Fibroblast of skin of left quadriceps (primary cell): ENCODE data around the gene PCDH15.
"Not testable (repeated sequence)": the region's sequence is repeated elsewhere in the genome, so short reads cannot be mapped to it uniquely, and the experiment has no call there.

Experiments used
- DNase-seq, 2 experiments: peaks; one replicate each; pipeline ENCODE4 v3.0.0-alpha.2; 2013; ENCODE audit warnings: low read depth in 2 of 2

The PCDH15 gene

GRCh38 chr10:54554028-54554427 lies 247.0 kb downstream of the PCDH15 start:
- no peak for DNase-seq

DNA sequence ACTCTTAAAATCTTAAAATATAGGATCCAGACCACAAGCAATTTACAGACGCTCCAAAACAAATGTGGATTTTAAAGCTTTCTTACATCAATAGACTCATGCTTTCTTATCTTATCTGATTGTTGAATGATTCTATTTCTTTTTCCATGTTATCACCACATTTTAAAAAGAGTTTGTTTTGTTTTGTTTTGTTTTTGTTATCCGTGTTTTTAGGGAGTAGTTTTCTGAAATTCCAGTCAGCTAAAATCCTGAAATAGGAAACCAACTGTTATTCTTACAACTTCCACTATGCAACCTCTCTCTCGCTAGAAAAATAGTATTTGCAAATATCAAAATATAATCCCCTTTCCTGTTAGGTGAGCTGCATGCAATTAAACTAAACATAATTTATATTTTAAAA lies 251.0 kb downstream of the PCDH15 start:
- no peak for DNase-seq

GRCh38 chr10:54531296-54531695 lies 269.7 kb downstream of the PCDH15 start:
- no peak for DNase-seq

DNA sequence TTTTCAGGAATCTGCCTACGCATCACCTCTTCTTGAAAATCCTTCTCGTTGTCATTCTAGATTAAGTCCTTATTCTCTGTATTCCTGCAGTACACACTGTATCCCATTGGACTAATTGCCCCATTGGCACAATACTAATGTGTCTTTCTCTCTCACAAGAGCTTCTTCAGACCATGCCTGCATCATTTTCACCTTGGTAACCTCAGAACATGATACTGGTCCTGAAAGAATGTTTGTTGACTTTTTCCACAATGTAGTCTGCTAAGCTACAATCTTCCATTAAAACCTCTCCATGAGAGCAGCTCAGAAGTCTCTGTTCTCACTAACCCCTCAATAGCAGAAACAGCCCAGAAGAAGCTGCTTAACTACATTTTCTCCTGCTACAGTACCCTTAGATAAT lies 270.7 kb downstream of the PCDH15 start:
- DNase-seq: no peak

DNA sequence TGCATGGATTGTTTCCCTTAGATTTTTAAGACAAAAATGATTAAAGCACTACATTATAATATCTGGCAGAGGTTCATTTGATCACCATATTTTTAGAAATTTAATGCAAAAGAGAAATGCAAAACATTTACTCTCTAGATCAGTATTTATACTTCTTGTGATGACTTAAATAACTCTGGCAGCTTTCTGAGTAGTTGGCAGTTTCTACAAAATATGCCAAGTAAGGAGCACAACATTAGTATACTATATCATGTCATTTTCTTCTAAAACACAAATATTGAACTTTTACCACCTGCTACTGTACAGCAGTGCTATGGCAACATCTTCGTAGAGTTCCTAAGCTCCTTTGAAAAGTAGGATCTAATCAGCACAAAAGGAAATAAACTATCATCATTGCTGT lies 275.2 kb downstream of the PCDH15 start:
- no peak for DNase-seq

GRCh38 chr10:54515244-54515643 lies 285.8 kb downstream of the PCDH15 start:
- not testable (repeated sequence) for DNase-seq

- DNase-seq: no peak
Measured at GRCh38 chr10:54503863-54504262, 297.2 kb downstream of the PCDH15 start.

- DNase-seq: no peak
Measured at GRCh38 chr10:54501929-54502328, 299.1 kb downstream of the PCDH15 start.

- DNase-seq: no peak
Measured at GRCh38 chr10:54496852-54497251, 304.2 kb downstream of the PCDH15 start.

GRCh38 chr10:54487743-54488142 lies 313.3 kb downstream of the PCDH15 start:
- DNase-seq: no peak

DNA sequence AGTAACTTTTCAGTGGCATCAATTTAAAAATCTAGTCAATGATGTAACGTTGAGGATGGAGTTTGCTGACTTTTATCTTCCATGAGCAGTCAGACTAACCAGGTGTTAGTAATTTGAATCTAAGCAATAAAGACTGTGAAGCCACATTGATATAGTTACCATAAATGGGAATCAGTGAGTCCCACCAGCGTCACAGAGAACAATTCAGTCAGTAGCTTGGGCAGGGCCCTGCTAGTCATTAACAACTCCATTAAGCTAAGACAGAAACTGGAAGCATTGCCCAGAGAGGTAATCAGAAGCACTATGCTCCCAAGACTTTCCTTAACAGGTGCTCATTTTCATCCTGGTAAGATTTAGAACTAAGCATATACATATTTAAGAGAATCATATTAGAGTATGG lies 315.1 kb downstream of the PCDH15 start:
- no peak for DNase-seq

DNA sequence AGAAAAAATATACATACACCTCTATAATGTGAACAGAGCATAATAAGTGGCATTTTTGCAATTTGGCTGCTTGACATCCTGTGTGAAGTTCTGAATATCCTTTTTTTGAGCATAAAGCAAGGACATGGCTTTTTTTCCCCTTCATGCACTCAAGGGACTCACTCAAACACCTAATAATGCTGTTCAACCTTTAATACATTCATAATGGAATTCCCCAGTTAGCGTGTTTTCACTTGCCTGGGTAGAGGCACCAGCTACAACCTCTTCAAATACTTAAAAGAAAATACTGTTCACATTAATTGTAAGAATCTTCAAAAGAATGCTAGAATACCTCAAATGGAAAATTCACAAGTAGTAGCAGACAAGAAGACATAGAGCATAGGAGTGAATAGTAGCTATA lies 316.8 kb downstream of the PCDH15 start:
- DNase-seq: no peak

- no peak for DNase-seq
Measured at GRCh38 chr10:54478601-54479000, 322.4 kb downstream of the PCDH15 start.

DNA sequence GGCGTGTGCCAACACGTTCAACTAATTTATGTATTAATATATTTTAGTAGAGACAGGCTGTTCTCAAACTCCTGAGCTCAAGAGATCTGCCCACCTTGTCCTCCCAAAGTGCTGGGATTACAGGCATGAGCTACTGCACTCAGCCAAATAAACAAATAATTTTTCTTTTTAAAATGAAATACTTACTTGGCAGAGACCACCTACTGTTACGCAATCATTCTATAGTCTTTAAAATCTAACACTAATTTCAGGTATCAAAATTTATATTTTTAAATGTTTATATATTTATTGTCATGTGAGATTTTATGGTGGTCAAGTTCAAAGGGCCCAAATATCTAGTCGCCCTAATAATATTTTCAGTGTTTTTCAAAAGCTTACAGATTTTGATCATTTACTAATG lies 323.3 kb downstream of the PCDH15 start:
- no peak for DNase-seq

- DNase-seq: no peak
Measured at GRCh38 chr10:54470324-54470631, 330.8 kb downstream of the PCDH15 start.

DNA sequence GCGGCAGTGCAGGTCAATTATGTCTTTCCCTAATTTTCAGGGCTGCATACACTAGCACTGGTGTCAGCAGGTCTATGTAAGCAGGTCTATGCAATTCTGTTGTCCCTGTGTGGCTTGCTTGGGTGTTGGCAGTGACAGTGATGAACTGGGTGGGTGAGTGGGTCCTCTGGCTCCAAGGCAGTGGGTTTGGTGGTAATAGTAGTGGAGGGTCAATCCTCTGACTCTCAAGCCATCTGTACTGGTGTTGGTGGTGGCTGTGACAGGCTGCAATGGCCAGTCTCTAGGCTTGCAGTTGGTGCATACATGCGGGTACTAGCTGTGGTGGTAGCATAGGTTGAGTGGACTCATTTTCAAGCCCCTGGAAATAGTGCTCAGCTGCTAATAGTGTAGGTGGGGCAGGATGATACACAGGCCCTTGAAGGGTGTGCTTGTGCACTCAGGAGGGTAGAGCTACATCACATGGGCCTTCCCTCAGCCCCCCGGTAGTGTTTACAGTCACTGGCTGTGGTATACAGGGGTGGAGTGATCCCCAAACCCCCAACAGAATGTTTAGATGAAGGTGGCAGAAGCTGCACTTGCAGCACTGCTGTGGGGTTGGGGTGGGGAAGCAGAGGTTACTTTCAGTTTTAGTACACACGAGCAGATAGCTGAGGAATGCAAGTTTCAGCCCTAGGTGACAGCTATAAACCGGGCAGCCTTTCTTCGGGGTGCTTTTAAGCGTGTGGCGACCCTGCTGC lies 331.3 kb downstream of the PCDH15 start:
- DNase-seq: no peak

DNA sequence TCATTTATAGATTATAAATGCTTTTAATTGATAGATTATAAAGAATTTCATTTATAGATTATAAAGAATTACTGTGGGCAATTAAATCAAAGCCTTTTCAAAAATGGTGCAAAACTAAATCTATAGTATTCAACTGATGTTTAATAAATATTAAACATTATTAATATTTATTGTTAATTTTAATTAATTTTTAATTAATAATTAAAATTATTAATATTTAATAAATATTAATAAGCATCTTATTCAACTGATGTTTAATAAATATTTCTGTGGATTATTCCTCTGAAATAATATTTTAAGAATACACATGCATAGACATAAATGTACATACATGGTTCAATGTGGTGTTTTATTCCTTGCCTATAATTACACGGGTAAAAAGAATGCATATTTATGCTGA lies 346.8 kb downstream of the PCDH15 start:
- DNase-seq: no peak

DNA sequence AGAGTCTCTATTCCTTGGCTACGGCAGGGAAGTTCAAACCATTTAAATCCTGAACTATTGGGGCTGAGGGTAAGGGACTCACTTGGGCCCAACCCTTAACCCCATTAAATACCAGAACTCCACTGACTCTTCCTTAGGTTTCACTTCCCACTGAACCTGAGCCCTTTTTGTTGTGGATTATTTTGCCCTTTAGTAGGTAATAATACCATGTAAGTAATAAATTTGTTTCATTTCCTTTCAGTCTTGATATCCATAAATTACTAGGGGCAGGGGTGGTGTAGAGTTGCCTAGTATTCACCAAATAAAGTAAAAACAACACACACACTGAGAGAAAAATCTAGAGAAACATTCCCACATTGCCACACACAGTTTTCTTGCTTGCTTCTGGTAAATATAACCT lies 352.0 kb downstream of the PCDH15 start:
- no peak for DNase-seq

GRCh38 chr10:54444170-54444569 lies 356.9 kb downstream of the PCDH15 start:
- DNase-seq: no peak

GRCh38 chr10:54441275-54441674 lies 359.8 kb downstream of the PCDH15 start:
- no peak for DNase-seq

GRCh38 chr10:54434782-54435181 lies 366.2 kb downstream of the PCDH15 start:
- DNase-seq: no peak

DNA sequence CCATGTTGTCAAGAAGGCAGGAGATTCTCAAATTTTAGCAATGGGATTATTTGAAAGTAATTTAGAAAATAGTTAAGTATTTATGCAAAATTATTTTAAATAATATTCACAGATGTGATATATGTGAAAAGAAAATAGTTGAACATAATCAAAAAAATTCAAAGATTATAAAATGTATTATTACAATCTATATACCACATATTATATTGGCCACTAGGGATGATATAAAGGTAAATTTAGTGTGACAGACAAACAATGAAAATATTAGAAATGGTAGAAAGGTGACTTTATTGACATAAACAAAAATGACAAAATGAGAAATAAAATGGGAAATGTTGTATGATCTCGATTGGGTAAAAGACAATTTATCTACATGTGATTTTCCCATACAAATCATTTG lies 385.5 kb downstream of the PCDH15 start:
- DNase-seq: no peak

DNA sequence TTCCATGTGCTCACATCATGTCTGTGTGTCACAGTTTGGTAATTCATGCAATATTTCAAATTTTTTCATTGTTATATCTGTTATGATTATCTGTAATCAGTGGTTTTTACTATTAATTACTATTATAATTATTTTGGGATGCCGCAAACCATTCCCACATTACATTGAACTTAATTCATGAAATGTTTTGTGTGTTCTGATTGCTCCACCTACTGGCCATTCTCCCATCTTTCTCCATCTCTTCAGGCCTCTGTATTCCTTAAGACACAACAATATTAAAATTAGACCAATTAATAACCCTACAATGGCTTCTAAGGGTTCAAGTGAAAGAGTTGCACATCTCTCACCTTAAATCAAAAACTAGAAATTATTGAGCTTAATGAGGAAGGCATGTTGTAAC lies 398.5 kb downstream of the PCDH15 start:
- no peak for DNase-seq

DNA sequence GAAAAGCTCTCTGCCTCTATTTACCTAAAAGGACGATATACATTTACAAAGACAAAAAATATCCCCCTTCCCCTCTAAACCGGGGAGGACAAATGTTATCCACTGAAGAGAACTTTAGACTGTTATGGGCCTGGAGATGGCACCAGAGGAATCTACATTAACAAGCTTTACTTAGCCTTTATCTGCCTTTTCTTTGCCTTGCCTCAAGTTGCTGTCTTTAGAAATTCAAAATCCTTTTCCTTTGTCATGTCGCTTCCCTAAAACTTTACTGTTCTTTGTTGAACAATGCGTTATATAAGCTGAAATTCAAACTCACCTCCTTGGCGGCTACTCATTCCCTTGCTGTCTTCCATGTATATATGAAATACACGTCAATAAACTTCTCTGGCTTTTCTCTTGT lies 405.0 kb downstream of the PCDH15 start:
- DNase-seq: no peak
